G401.6 (cell line): ENCODE results near the gene CHST11.

Experiments used
- FAIRE-seq: peaks from 2 replicates; lab custom pipeline; 2012; peaks lifted over from hg19 to GRCh38; lab: Jason Lieb, UNC

The CHST11 gene

GRCh38 chr12:104656383-104656782 is 199.6 kb downstream of the CHST11 start:
- no peak for FAIRE-seq

DNA sequence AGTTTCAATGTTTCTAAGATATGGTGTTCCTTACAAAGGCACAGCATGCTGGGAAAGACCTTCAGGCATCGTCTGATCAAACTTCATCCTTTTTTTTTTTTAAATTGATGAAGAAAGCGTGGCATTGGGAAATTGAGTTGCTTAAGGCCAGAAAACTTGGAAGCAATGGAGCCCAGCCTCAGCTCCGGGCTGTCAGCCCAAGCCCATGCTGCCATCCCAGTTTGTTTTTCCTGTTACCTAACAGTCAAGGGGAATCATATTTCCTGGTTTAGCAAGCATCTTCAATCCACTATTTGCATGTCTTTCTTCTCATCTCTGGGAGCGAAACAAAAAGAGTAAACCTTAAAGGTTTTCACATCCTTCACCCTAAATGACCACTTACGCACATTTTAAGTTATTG is 200.2 kb downstream of the CHST11 start:
- FAIRE-seq: no peak

- no peak for FAIRE-seq
These were observed 201.2 kb downstream of the CHST11 start for GRCh38 chr12:104657726-104658484.

GRCh38 chr12:104659058-104659457 is 202.3 kb downstream of the CHST11 start:
- FAIRE-seq: no peak

DNA sequence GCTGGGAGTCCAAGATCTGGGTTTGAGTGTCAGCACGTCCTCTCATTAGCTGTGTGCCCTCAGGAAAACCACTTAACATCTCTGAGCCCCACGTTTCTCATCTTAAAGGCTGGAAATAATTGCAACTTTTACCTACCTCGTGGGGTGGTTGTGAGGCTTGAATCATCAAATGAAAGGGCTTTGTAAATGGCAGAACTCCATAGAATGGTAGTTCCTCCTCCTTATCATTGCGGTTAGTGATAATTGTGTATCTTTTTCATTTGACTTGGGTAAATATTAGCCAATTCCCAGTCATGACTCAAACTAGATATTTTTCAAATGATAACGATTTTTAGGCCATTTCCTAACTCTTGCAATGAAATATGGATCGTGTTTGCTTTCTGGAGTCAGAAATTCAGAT is 205.5 kb downstream of the CHST11 start:
- FAIRE-seq: no peak

DNA sequence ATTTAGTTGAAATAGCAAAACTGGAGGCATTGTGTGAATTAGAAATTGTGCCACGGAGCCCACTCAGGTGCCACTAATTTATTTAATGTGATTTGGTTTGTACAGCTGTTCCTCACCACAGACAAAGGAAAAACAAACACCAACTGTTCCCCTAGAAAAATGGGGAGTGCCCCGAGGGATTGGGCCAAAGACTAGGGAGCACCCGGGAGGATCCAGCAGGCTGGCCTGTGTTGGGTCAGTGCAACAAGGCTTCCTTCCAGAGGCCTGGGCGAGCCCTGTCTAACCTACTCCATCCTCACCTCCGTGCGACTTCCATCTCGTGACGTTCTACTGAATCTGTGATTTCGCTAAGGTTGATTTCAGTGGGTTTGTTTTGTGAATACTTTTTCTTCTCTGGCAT is 206.2 kb downstream of the CHST11 start:
- no peak for FAIRE-seq

- FAIRE-seq: no peak
These were observed 207.6 kb downstream of the CHST11 start for GRCh38 chr12:104664351-104664750.

- FAIRE-seq: no peak
These were observed 208.5 kb downstream of the CHST11 start for GRCh38 chr12:104665296-104665695.

DNA sequence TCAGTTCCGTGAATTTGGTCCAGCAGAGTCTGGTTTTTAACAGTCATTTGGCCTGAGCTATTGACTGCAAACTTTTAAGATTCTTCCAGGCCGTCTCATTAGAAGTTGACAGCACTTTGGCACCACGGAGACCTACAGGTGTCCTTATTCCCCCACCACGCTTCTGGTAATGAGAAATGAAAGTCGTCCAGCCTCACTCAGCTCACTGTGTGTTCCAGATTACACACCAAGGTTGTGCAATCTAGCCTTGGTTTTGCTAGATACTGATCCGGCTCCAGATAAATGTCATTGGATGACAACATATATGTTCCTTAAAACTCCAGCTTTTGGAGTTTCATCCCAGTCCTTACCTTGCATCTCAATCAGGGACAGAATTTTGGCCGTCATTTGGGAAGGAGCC is 210.4 kb downstream of the CHST11 start:
- no peak for FAIRE-seq

- no peak for FAIRE-seq
These were observed 211.5 kb downstream of the CHST11 start for GRCh38 chr12:104668274-104668718.

DNA sequence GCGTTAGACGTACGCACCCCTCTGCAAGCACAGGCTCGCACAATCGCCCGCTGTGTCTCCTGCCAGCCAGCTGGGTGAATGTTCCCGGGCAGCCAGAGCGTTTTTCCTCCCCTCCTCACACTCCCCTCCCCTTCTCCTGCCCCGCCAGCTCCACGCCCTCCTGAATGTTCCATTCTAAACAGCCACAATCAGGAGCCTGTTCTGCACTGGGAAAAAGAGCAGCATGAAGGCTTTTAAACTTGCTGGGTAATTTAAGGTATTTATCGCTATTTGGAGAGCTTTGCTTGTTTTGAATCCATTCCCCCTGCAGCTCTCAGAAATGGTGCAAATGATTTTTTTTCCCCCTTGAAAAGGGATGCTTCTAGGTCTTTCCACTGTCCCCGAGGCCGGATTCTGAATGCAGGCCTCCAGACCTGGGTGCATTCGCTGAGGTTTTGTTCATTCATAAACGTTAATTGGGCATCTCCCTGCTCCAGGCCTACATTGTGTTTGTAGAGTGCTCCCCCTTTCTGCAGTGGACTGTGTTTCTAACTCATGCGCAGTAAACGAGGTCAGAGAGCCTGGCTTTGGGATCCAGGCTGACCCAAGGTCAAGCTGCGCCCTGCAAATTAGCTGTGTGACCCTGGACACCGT is 212.5 kb downstream of the CHST11 start:
- no peak for FAIRE-seq

DNA sequence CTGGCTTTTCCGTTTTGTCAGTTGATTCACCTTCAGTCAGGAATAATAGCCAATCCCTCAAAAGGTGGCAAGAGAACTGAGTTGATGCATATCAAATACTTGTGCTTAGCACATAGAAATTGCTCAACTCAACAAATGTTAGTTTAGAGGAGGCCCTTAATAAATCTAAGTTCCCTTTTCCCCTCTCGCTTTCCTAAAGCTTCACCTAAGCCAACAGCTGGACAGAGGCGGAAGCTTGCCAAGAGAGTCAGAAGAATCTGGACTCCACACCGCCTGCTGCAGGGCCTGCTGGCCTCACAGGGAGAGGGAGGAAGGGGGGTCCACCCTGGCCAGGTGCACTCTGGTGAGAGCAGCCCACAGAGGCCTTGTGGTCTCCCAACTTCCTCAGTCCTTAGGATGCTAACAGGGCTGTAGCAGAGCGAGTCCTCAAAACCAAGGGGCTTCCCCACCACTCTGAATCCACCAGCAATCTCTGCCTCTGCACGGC is 213.1 kb downstream of the CHST11 start:
- no peak for FAIRE-seq

DNA sequence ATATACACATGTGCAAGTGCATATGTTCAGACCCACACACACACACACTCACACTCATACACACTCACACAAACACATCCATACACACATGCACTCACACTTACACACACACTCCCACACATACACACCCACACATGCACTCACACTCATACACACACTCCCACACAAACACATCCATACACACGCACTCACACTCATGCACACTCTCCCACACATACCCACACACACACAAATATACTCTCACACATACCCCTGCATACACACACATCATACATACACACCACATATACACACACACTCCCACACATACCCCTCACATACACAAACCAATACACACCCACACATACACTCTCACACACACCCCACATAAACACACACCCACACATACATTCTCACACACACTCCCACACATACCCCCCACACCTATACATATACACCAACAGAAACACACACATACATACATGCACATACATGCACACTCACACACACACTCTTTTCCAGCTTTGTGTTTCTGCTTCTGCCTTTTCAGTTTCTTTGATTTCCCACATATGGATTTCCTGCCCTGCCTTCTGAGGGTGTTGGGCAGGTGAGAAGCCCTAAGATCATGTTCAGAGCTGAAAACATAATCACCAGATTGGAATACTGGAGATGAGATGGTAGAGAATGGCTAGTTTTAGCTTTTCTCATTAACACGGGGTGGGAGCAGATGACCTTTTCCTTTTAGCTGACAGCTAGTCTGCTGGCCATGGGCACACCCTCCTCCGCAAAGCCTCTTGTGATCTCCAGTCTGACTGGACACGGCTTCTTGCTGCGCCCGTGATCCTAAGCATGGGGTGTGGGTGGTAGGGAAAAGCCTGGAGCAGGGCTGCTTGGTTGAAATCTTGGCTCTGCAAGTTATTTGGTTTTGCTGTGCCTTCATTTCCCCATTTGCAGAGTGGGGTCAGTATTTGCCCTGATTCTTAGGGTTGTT is 214.0 kb downstream of the CHST11 start:
- no peak for FAIRE-seq

- FAIRE-seq: no peak
These were observed 214.8 kb downstream of the CHST11 start for GRCh38 chr12:104671409-104672095.

DNA sequence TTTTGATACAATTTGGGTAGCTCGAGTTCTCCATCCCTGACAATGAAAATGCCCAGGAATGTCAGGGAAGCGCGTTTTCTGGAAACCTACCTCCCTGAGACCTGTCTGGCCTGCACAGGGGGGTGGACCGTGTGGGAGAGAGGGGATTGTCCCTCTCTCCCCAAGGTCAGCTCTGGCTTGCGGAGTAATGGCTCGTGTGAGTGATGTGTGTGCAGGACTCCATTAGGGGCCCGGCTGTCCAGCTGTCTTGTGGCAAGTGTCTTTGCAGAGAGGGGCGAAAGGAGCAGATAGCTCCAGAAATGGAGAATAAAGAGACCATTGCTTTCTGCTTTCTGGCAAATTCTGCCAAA is 215.3 kb downstream of the CHST11 start:
- FAIRE-seq: no peak

DNA sequence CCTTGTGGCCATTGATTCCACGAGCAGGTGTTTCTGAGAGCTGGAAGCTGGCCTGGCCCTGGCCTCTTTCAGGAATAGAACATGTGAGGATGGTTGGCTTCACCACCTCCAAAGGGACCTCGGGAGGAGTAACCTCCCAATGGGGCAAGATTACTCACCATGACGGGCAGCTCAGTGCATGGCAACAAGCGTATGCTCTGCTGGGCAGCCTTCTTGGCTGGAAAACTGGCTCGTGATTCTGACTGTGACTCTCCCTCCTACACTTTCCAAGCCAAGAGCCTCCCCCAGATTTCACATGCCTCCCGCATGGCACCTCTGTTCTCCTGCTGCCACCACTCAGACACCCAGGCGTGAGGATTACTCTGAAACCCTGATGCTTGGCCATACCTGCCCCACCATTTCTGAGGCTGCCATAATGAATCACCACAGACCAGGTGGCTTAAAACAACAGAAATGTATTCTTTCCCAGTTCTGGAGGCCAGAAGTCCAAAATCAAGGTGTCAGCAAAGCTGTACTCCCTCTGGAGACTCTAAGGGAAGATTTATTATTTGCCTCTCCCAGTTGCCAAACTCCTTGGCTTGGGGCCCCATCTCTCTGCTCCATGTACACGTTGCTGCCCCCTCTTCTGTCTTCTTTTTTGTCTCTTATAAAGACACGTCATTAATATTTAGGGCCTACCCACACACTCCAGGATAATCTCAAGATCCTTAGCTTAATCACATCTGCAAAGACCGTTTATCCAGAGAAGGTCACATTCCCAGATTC is 215.9 kb downstream of the CHST11 start:
- no peak for FAIRE-seq

DNA sequence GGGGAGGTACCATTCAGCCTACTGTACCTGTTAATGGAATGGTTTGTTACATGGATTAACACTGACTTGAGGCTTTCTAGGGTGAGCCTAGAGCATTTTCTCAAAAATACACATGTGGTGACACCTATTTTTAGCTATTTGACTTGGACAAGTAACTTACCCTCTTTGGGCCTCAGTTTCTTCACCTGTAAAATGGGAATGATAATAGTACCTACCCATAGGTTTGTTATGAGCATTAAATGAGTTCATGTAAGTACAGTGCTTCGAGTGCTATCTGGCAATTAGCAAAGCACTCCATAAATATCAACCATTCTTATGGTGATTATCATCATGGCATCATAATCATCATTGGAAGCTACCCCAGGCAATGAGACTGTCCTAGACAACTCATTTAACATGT is 216.5 kb downstream of the CHST11 start:
- FAIRE-seq: no peak

DNA sequence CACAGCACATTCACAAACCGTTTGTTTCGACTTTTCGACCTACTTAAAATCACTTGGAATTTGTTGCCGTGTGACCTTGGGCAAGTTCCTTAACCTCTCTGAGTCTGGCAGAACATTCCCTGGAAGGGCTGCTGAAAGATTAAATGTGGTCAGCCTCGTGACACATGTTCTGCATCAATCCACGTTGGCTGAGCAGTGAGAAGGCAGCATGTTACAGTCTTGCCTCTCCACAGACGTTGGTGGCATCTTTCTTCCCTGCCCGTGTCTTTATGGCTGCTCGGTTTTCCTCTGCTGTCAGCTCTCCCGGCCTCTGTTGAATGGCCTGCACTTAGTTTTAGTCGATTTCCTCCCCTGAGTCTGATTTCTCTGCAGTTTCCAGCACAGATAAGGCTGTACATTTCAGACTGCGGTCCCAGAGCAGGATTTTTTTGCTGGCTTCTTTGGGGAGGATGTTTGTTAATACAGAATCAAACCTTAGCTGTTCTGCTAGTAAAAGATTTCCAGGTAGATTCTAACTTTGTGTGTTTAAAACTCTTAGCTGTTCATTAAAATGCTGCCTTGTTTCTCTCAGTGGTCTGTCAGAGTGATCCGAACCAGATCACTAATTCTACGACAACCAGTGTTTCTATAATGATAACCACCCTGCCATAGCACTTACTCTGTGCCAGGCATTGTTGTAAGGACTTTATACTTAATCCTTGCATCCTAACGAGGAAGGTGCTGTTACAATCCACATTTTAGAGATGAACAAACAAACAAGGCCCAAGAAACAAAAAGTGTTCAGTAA is 217.1 kb downstream of the CHST11 start:
- FAIRE-seq: no peak

DNA sequence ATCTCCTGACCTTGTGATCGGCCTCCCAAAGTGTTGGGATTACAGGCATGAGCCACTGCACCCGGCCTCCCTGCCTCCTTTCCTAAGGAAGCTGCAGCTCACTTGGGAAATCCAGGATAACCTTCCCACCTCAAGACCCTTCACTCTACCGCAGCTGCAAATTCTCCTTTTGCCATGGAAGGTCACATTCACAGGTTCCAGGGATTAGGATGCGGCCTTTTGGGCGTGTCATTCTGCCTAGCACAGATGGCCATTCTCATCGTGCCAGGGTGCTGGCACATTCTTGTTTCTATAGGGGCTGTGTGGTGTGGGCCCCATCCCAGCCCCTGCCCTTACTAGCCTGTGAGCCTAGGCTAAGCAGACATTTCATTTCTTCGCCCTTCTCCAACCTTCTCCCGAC is 219.9 kb downstream of the CHST11 start:
- FAIRE-seq: no peak

DNA sequence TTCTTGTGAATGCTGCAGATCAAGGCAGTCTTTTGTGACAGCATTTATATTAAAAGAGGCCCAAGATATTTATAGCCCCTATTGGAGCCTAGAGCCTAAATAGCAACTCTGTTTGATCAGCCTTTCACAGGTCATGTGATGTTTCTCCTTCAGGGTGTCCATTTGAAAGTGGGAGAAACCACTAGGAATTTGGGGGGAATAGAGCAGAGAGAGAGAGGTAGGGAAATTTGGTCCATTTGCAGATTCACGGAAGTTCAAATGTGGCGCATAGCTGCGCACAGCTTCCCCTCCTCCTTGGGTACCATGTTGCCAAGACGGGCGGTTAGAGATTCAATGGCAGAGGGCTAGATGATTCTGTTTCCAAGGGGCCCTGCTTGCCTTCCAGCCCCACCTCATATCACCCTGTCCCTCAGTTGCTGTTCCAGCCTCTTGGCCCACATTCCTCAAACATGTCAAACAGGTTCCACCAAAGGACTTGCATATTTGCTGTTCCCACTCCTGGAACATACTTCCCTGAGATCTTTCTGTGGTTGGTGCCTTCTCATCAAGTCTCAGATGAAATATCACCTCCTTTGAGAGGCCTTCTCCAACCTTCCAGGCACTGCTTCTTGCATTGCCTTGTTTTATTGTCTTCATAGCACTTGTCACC is 220.8 kb downstream of the CHST11 start:
- FAIRE-seq: no peak
